ENCODE measurements around the gene TMTC4. TPM values are rescaled to one million over a fixed set of nuclear protein-coding genes. Genes with fewer than 3 reads are reported as not detected.

The TMTC4 gene
- total RNA-seq, 6 experiments from 2014 or later, result 4.9 to 9.0 (median 8.0) TPM

- Mint-ChIP-seq H3K9me3 (no peaks in the 10 kb centered on the region), H3K36me3 (ENCODE audit: low read depth) (no peaks in the 10 kb centered on the region; the same call in 1 of the 2 replicates), H3K27ac (no peak overlapping the region), H3K4me1 (ENCODE audit: low read depth) (no peaks in the 10 kb centered on the region), H3K27me3 (ENCODE audit: insufficient read depth) (no peaks in the 10 kb centered on the region; the same call in 1 of the 2 replicates), H3K4me3 (no peak overlapping the region)
- peak; percentile 78 for TF ChIP-seq CTCF (IDR thresholded peaks at IDR 0.05)
- DNase-seq, result no peak
These were observed 28.4 kb downstream of the TMTC4 start for GRCh38 chr13:100646030-100646673.

- no peak for TF ChIP-seq CTCF (IDR thresholded peaks at IDR 0.05)
- Mint-ChIP-seq H3K27ac (no peak overlapping the region), H3K27me3 (ENCODE audit: insufficient read depth) (no peaks in the 10 kb centered on the region; the same call in 1 of the 2 replicates), H3K4me1 (ENCODE audit: low read depth) (no peaks in the 10 kb centered on the region), H3K4me3 (no peak overlapping the region), H3K36me3 (ENCODE audit: low read depth) (no peaks in the 10 kb centered on the region; the same call in 1 of the 2 replicates), H3K9me3 (no peaks in the 10 kb centered on the region)
- DNase-seq, result no peak
These were observed 29.2 kb downstream of the TMTC4 start for GRCh38 chr13:100645382-100645781.

- Mint-ChIP-seq H3K36me3 (ENCODE audit: low read depth) (no peaks in the 10 kb centered on the region; the same call in 1 of the 2 replicates), H3K27me3 (ENCODE audit: insufficient read depth) (no peaks in the 10 kb centered on the region; the same call in 1 of the 2 replicates), H3K4me1 (ENCODE audit: low read depth) (no peaks in the 10 kb centered on the region), H3K4me3 (no peak overlapping the region), H3K27ac (no peak overlapping the region), H3K9me3 (no peaks in the 10 kb centered on the region)
- TF ChIP-seq CTCF (IDR thresholded peaks at IDR 0.05), result no peak
- DNase-seq, result no peak
These were observed 30.2 kb downstream of the TMTC4 start for GRCh38 chr13:100644371-100644770.

GRCh38 chr13:100637796-100638195 lies 36.8 kb downstream of the TMTC4 start:
- peaks cover 18% of the 10 kb centered on the region for H3K4me1 Mint-ChIP-seq (ENCODE audit: low read depth)
- H3K27ac Mint-ChIP-seq, result no peak overlapping the region
- DNase-seq, result no peak
- no peak for TF ChIP-seq CTCF (IDR thresholded peaks at IDR 0.05)
- peaks cover 9% of the 10 kb centered on the region; the same call in 1 of the 2 replicates for H3K36me3 Mint-ChIP-seq (ENCODE audit: low read depth)
- H3K9me3 Mint-ChIP-seq, result no peaks in the 10 kb centered on the region
- no peaks in the 10 kb centered on the region; the same call in 1 of the 2 replicates for H3K27me3 Mint-ChIP-seq (ENCODE audit: insufficient read depth)
- H3K4me3 Mint-ChIP-seq, result no peak overlapping the region

- no peak for DNase-seq
- Mint-ChIP-seq H3K4me3 (no peak overlapping the region), H3K27ac (no peak overlapping the region), H3K4me1 (ENCODE audit: low read depth) (peaks cover 18% of the 10 kb centered on the region), H3K27me3 (ENCODE audit: insufficient read depth) (no peaks in the 10 kb centered on the region; the same call in 1 of the 2 replicates), H3K9me3 (no peaks in the 10 kb centered on the region), H3K36me3 (ENCODE audit: low read depth) (peaks cover 9% of the 10 kb centered on the region; the same call in 1 of the 2 replicates)
- TF ChIP-seq CTCF (IDR thresholded peaks at IDR 0.05), result no peak
These were observed 37.2 kb downstream of the TMTC4 start for GRCh38 chr13:100637380-100637779.

Data from HFFc6 (cell line).